ENCODE data around the gene PALB2.

PALB2 gene

GRCh38 chr16:23566724-23567123 is 74.4 kb downstream of the PALB2 start:
- Histone ChIP-seq H3K4me1 (ENCODE audit: low read depth, poor library complexity, severe bottlenecking) (no peaks in the 10 kb centered on the region), H3K4me2 (no peak overlapping the region), H3K9ac (no peak overlapping the region), H2AFZ (ENCODE audit: low read depth) (no peak overlapping the region), H3K27me3 (ENCODE audit: insufficient read depth, low read depth) (no peaks in the 10 kb centered on the region), H3K79me2 (ENCODE audit: insufficient read depth, low read depth) (no peaks in the 10 kb centered on the region; the same call in 1 of the 2 replicates), H3K27ac (no peak overlapping the region), H4K20me1 (ENCODE audit: insufficient read depth) (no peaks in the 10 kb centered on the region), H3K36me3 (ENCODE audit: insufficient read depth) (peaks cover 26% of the 10 kb centered on the region; the same call in 1 of the 2 replicates), H3K4me3 (IDR thresholded peaks at IDR 0.05; ENCODE audit: insufficient read depth, low read depth, low read length) (no peak overlapping the region)
- TF ChIP-seq, protein P1, sequence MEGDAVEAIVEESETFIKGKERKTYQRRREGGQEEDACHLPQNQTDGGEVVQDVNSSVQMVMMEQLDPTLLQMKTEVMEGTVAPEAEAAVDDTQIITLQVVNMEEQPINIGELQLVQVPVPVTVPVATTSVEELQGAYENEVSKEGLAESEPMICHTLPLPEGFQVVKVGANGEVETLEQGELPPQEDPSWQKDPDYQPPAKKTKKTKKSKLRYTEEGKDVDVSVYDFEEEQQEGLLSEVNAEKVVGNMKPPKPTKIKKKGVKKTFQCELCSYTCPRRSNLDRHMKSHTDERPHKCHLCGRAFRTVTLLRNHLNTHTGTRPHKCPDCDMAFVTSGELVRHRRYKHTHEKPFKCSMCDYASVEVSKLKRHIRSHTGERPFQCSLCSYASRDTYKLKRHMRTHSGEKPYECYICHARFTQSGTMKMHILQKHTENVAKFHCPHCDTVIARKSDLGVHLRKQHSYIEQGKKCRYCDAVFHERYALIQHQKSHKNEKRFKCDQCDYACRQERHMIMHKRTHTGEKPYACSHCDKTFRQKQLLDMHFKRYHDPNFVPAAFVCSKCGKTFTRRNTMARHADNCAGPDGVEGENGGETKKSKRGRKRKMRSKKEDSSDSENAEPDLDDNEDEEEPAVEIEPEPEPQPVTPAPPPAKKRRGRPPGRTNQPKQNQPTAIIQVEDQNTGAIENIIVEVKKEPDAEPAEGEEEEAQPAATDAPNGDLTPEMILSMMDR (conservative IDR thresholded peaks at IDR 0.05; ENCODE audit: low read depth, low read length) = no peak

DNA sequence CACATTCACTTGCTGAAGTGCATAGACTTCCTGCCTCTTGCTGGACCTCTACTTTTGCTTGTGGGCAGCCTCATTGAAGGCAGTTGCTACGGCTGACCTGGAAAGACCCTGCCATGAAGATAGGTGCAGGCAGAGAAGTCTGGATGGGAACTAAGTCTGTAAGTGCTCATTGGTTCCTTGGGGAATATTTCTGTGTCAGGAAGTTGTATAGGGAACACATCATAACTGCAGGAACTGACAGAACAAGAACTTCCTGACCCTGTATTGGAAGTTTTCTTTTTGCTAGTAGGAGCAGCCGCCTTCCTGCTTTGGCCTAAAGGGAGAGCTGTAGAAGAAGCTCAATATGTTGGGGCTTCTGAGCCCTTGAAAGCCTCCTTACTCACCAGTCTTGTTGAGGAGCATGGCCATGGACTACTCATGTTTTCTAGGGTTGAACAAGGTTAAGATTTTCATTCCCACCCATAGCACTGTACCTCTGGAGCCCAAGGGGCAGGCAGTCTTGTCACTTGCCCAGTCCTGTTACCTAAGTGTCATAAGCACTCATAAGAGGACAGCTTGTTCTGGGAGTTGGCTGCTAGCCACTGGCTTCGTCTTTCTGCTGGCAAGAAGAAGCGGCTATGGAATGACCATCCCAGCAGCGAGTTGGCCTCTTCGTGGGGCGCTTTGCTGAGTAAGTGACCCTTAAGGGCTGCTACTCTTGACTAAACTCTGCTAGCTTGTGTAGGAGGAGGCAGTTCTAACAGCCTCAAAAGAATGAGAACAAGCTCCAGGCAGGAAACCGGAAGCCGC is 76.3 kb downstream of the PALB2 start:
- TF ChIP-seq, protein P1 (conservative IDR thresholded peaks at IDR 0.05; ENCODE audit: low read depth, low read length) = no peak
- Histone ChIP-seq H3K4me2 (no peak overlapping the region), H3K79me2 (ENCODE audit: insufficient read depth, low read depth) (peaks cover 18% of the 10 kb centered on the region; the same call in 1 of the 2 replicates), H3K27ac (no peak overlapping the region), H3K9ac (no peak overlapping the region), H4K20me1 (ENCODE audit: insufficient read depth) (no peaks in the 10 kb centered on the region), H3K36me3 (ENCODE audit: insufficient read depth) (peaks cover 29% of the 10 kb centered on the region; the same call in 1 of the 2 replicates), H3K27me3 (ENCODE audit: insufficient read depth, low read depth) (no peaks in the 10 kb centered on the region), H3K4me3 (IDR thresholded peaks at IDR 0.05; ENCODE audit: insufficient read depth, low read depth, low read length) (no peak overlapping the region), H3K4me1 (ENCODE audit: low read depth, poor library complexity, severe bottlenecking) (peaks cover 15% of the 10 kb centered on the region), H2AFZ (ENCODE audit: low read depth) (no peak overlapping the region)

DNA sequence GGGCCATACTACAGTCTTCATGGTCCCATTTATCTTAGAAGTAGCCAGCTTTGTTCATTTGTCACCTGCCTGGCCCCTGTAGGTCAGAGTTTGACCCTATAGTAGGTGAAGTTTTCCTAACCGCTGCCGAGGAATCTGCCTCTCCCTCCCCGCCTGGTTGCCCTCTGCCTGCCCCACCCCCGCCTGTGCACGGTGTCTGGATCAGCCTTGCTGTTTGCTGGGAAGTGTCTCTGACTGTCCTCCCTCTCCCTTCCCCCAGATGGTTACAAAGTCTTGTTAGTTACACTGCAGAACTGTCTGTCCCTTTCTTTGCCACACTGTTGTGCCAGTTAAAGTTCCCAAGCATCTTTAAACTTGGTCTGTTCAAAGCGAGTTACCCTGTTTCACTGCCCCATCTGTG is 77.9 kb downstream of the PALB2 start:
- peaks cover 30% of the 10 kb centered on the region for H3K4me1 ChIP-seq (ENCODE audit: low read depth, poor library complexity, severe bottlenecking)
- no peak overlapping the region for H2AFZ ChIP-seq (ENCODE audit: low read depth)
- TF ChIP-seq, protein P1 (conservative IDR thresholded peaks at IDR 0.05; ENCODE audit: low read depth, low read length) = no peak
- no peak overlapping the region for H3K4me2 ChIP-seq
- H3K27me3 ChIP-seq (ENCODE audit: insufficient read depth, low read depth) = no peaks in the 10 kb centered on the region
- H3K79me2 ChIP-seq (ENCODE audit: insufficient read depth, low read depth) = peaks cover 34% of the 10 kb centered on the region
- H3K36me3 ChIP-seq (ENCODE audit: insufficient read depth) = peaks cover 30% of the 10 kb centered on the region; the same call in 1 of the 2 replicates
- H3K27ac ChIP-seq = no peak overlapping the region
- H3K9ac ChIP-seq = no peak overlapping the region
- H3K4me3 ChIP-seq (IDR thresholded peaks at IDR 0.05; ENCODE audit: insufficient read depth, low read depth, low read length) = no peak overlapping the region
- peaks cover 4% of the 10 kb centered on the region; the same call in 1 of the 2 replicates for H4K20me1 ChIP-seq (ENCODE audit: insufficient read depth)

DNA sequence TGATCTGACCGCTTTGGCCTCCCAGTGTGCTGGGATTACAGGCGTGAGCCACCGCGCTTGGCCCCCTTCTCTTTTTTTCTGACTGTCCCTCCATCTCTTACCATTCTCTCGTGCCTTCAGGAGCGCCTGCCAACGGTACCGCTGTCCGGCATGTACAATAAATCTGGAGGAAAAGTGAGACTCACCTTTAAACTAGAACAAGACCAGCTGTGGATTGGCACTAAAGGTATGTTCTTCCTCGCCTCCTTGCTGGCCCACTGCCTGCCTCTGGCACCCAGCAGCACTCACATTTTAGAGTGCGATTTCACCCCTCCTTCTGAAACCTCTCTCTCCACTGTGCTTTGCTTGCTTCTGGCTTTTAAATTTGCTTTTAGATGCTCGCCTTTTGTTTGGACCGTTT is 78.6 kb downstream of the PALB2 start:
- Histone ChIP-seq H3K79me2 (ENCODE audit: insufficient read depth, low read depth) (peaks cover 38% of the 10 kb centered on the region), H3K27me3 (ENCODE audit: insufficient read depth, low read depth) (no peaks in the 10 kb centered on the region), H2AFZ (ENCODE audit: low read depth) (no peak overlapping the region), H3K27ac (no peak overlapping the region), H3K36me3 (ENCODE audit: insufficient read depth) (peaks cover 30% of the 10 kb centered on the region; the same call in 1 of the 2 replicates), H3K4me2 (no peak overlapping the region), H4K20me1 (ENCODE audit: insufficient read depth) (peaks cover 4% of the 10 kb centered on the region; the same call in 1 of the 2 replicates), H3K4me3 (IDR thresholded peaks at IDR 0.05; ENCODE audit: insufficient read depth, low read depth, low read length) (no peak overlapping the region), H3K4me1 (ENCODE audit: low read depth, poor library complexity, severe bottlenecking) (peaks cover 30% of the 10 kb centered on the region), H3K9ac (no peak overlapping the region)
- TF ChIP-seq, protein P1 (conservative IDR thresholded peaks at IDR 0.05; ENCODE audit: low read depth, low read length) = no peak
